OCI-LY1 (cell line): ENCODE measurements around the gene CNTN3.

Experiments
- CTCF ChIP-seq: fragments of 200-600 bp; sonication (generic), shearing (Covaris generic); IDR thresholded peaks from 2 replicates; pipeline ENCODE4 v1.5.1; 2017; ENCODE audit warnings: mild to moderate bottlenecking, antibody characterized with exemption, low read length, moderate library complexity, mixed read lengths
- EZH2 ChIP-seq: fragments of 200-600 bp; sonication (generic), shearing (Covaris generic); IDR thresholded peaks from 2 replicates; pipeline ENCODE4 v1.8.0; 2017; ENCODE audit warnings: borderline replicate concordance, mixed run types, mild to moderate bottlenecking, antibody characterized with exemption, low read length, moderate library complexity, mixed read lengths

GRCh38 chr3:74651292-74651691 is 36.8 kb upstream of the CNTN3 start:
- TF ChIP-seq CTCF: no peak
- no peak for TF ChIP-seq EZH2
